Hepatocyte (in vitro differentiated cells): ENCODE results near the gene VAMP8.
"Not testable (repeated sequence)": the region's sequence is repeated elsewhere in the genome, so short reads cannot be mapped to it uniquely, and the experiment has no call there.

Experiments
- CTCF ChIP-seq: fragments of 200-600 bp; sonication (generic); IDR thresholded peaks from 2 replicates; pipeline ENCODE4 v1.5.1; 2016; ENCODE audit warnings: antibody characterized with exemption, mild to moderate bottlenecking; ENCODE audit not compliant: poor library complexity
- EZH2 ChIP-seq: fragments of 200-600 bp; sonication (generic); IDR thresholded peaks from 2 replicates; pipeline ENCODE4 v1.6.1; 2016; ENCODE audit warnings: antibody characterized with exemption, mild to moderate bottlenecking, borderline replicate concordance
- EZH2phosphoT487 ChIP-seq: fragments of 200-600 bp; sonication (generic); IDR thresholded peaks from one replicate; pipeline ENCODE4 v1.6.1; 2018; ENCODE audit warnings: antibody characterized with exemption, mild to moderate bottlenecking, low read depth, moderate library complexity; ENCODE audit not compliant: unreplicated experiment, severe bottlenecking

GRCh38 chr2:85614757-85615156 is 37.4 kb downstream of the VAMP8 start:
- not testable (repeated sequence) for TF ChIP-seq CTCF, EZH2phosphoT487, EZH2
